Suppressor macrophage treated with lipopolysaccharide for 4 hours (primary cell): ENCODE data around the gene HS1BP3.

ENCODE experiments used
- DNase-seq: peaks from one replicate; pipeline ENCODE4 v3.0.0-alpha.2; 2020

The HS1BP3 gene

GRCh38 chr2:20615466-20616241, 35.2 kb downstream of the HS1BP3 start:
- DNase-seq, result no peak

GRCh38 chr2:20615068-20615465, 35.8 kb downstream of the HS1BP3 start:
- DNase-seq, result no peak

- no peak for DNase-seq
These were observed 36.5 kb downstream of the HS1BP3 start for GRCh38 chr2:20614201-20615067.

- DNase-seq, result no peak
These were observed 37.7 kb downstream of the HS1BP3 start for GRCh38 chr2:20612925-20613916.

- DNase-seq, result no peak
These were observed 39.0 kb downstream of the HS1BP3 start for GRCh38 chr2:20611844-20612356.

- DNase-seq, result no peak
These were observed 39.6 kb downstream of the HS1BP3 start for GRCh38 chr2:20611077-20611843.

GRCh38 chr2:20609995-20610357, 40.9 kb downstream of the HS1BP3 start:
- DNase-seq, result no peak

- DNase-seq, result no peak
These were observed 41.4 kb downstream of the HS1BP3 start for GRCh38 chr2:20609349-20609994.

- no peak for DNase-seq
These were observed 42.1 kb downstream of the HS1BP3 start for GRCh38 chr2:20608666-20609348.

- DNase-seq, result no peak
These were observed 43.5 kb downstream of the HS1BP3 start for GRCh38 chr2:20607446-20607845.

- no peak for DNase-seq
These were observed 44.7 kb downstream of the HS1BP3 start for GRCh38 chr2:20606198-20606597.

- DNase-seq, result no peak
These were observed 45.9 kb downstream of the HS1BP3 start for GRCh38 chr2:20604951-20605381.

GRCh38 chr2:20604401-20604911, 46.4 kb downstream of the HS1BP3 start:
- DNase-seq, result no peak

- no peak for DNase-seq
These were observed 47.1 kb downstream of the HS1BP3 start for GRCh38 chr2:20603791-20604190.

- DNase-seq, result no peak
These were observed 48.1 kb downstream of the HS1BP3 start for GRCh38 chr2:20602803-20603202.

GRCh38 chr2:20600756-20601325, 50.1 kb downstream of the HS1BP3 start:
- DNase-seq, result no peak

GRCh38 chr2:20599861-20600461, 50.9 kb downstream of the HS1BP3 start:
- DNase-seq, result no peak

GRCh38 chr2:20599001-20599600, 51.8 kb downstream of the HS1BP3 start:
- no peak for DNase-seq

GRCh38 chr2:20597860-20598183, 53.1 kb downstream of the HS1BP3 start:
- no peak for DNase-seq
